Right ventricle myocardium superior (tissue), 1 donor: ENCODE results near the gene SGPP2. TPM values are rescaled to one million over a fixed set of nuclear protein-coding genes. Genes with fewer than 3 reads are reported as not detected.

Source experiments
- ATAC-seq: fragments of 200-7000 bp; cut with Tn5 transposase; one replicate; pipeline ENCODE4 v1.9.1; 2020; ENCODE audit warnings: mild to moderate bottlenecking; ENCODE audit not compliant: poor library complexity
- DNase-seq: peaks from one replicate; pipeline ENCODE4 v3.0.0-alpha.2; 2020
- intact Hi-C: fragments of 100-400 bp; cut with DNase I; formaldehyde crosslinking; loops from one replicate; pipeline ENCODE4 v1.11.2; 2022
- total RNA-seq: library from RNA; stranded (reverse); fragmentation: NEBNext Ultra II Directional; extraction: Animal tissue kit (Norgen Biotek cat#: 25700); gene quantifications from one replicate; pipeline ENCODE4 v1.2.1, GENCODE V29; 2021
- donor health status: DM: no; HTN: yes; CAD: no; lungs with severe emphysema.

Gene SGPP2
- total RNA-seq, 1 donor from 2014 or later: 15.3 TPM

DNA sequence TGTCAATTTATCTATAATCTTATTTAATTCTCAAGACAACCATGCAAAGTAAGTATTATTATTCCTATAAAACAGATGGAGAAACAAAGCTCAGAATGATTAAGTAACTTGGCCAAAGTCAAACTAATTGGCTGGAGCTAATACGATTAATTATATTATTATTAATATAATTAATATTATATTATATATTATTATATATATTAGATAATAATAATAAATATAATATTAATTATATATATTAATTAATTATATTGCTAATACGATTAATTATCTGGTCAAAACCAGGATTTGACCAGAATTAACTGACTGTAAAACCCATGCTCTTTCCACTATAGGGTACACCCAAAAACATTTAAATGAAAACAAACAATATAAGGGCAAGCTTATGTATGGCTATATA, 179.2 kb downstream of the SGPP2 start:
- no peak for ATAC-seq
- intact Hi-C loops: no loop called here
- no peak for DNase-seq

DNA sequence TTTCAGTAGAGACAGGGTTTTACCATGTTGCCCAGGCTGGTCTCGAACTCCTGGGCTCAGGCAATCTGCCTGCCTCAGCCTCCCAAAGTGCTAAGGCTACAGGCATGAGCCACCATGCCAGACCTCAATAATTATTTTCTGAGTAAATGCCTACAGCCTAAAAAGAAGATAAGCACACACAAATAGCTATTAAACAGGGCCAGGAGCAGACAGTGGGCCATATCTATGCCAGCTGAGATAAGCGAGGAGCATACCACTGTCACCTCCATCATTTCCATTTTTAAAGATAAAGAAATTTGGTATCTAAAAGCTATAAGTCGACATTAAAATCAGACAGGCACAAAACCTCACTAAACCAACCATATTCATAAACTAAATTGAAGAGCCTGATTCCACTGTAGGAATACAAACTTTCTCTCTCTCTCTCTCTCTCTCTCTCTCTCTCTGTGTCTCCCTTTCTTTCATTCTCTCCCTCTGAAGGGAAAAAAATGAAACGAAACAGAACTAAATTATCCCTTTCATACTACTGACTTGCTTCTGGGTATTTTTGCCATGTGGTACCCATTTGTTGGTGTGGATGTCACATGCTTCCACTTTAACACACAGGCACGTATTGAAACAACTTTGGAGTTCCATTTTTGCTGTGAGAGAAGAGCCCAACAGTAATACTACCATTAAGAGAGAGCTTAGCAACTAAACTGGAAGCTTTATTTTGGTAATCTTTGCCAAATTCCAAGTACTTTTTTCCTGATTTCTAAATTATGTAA, 180.6 kb downstream of the SGPP2 start:
- ATAC-seq (no peak), DNase-seq (no peak)
- intact Hi-C loops: no loop called here

DNA sequence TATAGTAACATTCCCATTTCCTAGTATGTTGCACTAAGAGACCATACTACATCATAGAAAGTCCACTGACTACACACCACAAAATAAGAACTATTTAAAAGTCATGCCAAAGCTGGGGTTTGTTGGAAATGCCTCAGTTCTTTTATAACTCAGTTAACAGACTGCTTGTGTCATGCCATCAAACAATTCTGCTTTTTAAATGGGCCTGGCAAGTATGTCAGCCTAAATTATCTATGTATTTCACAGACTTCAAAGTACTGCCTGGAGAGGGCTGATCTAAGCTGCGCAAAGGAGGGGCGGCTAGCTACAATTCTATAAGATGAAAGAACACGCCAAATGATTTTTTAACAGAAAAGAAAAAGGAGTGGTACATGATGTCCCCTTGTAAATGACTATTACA, 182.0 kb downstream of the SGPP2 start:
- no peak for DNase-seq
- no peak for ATAC-seq
- intact Hi-C loops: loop anchor here (2.0 kb wide), 1 partner anchor 284 kb away; no protein-coding TSS in a partner anchor

DNA sequence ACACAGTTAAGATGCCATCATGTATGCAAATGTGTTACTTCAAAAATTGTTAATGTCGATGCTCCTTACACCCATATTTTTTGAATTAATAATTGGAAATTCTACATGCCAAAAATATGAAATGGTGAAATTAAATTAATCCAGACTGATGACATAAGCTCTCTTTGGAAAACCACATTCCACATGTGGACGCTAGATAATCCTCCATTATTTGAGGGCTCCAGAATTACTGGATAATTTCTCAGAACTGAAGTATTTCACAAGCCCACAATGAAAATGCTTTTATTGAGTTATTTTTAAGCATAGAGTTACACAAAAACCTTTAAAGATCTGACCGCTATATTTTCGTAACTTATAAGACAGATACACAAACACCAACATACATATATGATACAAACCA, 183.7 kb downstream of the SGPP2 start:
- ATAC-seq (no peak), DNase-seq (no peak)
- intact Hi-C loops: no loop called here

DNA sequence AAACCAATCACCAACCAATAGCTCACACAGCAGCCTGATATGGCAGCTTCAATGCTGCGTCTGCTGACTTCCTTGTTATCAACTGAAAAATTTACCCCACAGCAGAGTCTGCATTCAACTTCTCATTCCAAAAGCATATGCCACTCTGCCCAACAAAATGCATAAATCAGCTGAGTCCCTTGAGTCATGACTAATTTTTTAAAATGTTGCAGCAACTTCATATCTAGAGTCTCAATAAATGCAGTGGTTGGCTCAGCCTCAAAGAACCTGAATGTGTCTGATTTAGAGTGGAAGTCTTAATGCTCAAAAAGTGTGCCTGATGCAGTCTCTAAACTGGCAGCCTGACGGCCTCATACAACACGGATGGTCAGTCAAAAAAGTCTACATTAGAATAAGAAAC, 185.0 kb downstream of the SGPP2 start:
- no peak for ATAC-seq
- intact Hi-C loops: no loop called here
- DNase-seq: no peak

Other genes starting within 250 kb of the SGPP2 start
- not detected for gene PAX3, start 125.5 kb upstream of the SGPP2 start, total RNA-seq
- gene FARSB, start 231.5 kb downstream of the SGPP2 start, total RNA-seq: 15.8 TPM
- gene MOGAT1, start 247.1 kb downstream of the SGPP2 start, total RNA-seq: 0.65 TPM